ENCODE data around the gene NUDT3.

DNA sequence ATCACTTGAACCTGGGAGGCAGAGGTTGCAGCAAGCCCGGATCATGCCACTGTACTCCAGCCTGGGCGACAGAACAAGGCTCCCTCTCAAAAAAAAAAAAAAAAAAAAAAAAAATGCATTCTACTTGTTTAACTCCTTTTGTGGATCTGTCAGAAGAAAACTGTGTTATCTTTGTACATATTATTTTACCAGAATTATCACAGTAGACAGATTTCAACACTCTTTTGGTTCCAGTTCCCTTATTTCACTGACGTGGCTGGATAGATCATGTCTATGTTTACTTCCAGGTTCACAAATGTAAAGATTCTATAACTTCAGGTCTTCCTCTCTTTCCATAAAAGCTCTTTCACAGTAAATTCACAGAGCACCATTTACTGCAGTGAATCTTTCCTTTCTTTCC is 18.4 kb downstream of the NUDT3 start:
- TF ChIP-seq, protein P1, sequence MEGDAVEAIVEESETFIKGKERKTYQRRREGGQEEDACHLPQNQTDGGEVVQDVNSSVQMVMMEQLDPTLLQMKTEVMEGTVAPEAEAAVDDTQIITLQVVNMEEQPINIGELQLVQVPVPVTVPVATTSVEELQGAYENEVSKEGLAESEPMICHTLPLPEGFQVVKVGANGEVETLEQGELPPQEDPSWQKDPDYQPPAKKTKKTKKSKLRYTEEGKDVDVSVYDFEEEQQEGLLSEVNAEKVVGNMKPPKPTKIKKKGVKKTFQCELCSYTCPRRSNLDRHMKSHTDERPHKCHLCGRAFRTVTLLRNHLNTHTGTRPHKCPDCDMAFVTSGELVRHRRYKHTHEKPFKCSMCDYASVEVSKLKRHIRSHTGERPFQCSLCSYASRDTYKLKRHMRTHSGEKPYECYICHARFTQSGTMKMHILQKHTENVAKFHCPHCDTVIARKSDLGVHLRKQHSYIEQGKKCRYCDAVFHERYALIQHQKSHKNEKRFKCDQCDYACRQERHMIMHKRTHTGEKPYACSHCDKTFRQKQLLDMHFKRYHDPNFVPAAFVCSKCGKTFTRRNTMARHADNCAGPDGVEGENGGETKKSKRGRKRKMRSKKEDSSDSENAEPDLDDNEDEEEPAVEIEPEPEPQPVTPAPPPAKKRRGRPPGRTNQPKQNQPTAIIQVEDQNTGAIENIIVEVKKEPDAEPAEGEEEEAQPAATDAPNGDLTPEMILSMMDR (IDR thresholded peaks at IDR 0.05; ENCODE audit: low read length): no peak
- TF ChIP-seq EZH2 (IDR thresholded peaks at IDR 0.05; ENCODE audit: borderline replicate concordance, low read length): no peak

All from OCI-LY1 (cell line).